IMR-90 (cell line): ENCODE results near the gene MAML2. TPM values are rescaled to one million over a fixed set of nuclear protein-coding genes. Genes with fewer than 3 reads are reported as not detected.

Experiments
- ATAC-seq: fragments of 200-7000 bp; cut with Tn5 transposase; 2 replicates; pipeline ENCODE4 v1.9.1; 2020; ENCODE audit warnings: low read depth, mild to moderate bottlenecking, moderate library complexity
- BruUV-seq: library from RNA; stranded (reverse); fragments of 400-500 nt; replicated peaks from 2 replicates; lab custom pipeline; 2021; lab: Mats Ljungman, UMichigan
- CTCF ChIA-PET: fragments of 300-600 bp; formaldehyde crosslinking; extraction: SDS; loops from one replicate; lab custom pipeline; 2021; ENCODE audit warnings: antibody characterized with exemption; lab: Yijun Ruan, JAX
- POLR2A ChIA-PET: fragments of 300-600 bp; sonication (Branson Sonifier 250); formaldehyde crosslinking; loops from one replicate; lab custom pipeline; 2022; ENCODE audit warnings: antibody characterized with exemption; ENCODE audit not compliant: unreplicated experiment; lab: Charles Lee
- DNase-seq: peaks from one replicate; pipeline ENCODE4 v3.0.0; 2013
- H2AFZ ChIP-seq: replicated peaks from 2 replicates; pipeline ENCODE3; 2013; ENCODE audit warnings: low read length, mild to moderate bottlenecking; ENCODE audit not compliant: poor library complexity
- H2AK5ac ChIP-seq: 2 replicates; pipeline ENCODE4 v1.6.1; 2013; ENCODE audit warnings: low read depth, low read length, inconsistent platforms
- H2AK9ac ChIP-seq: replicated peaks from 2 replicates; pipeline ENCODE3; 2013; ENCODE audit warnings: mild to moderate bottlenecking, low read depth, low read length, moderate library complexity; ENCODE audit not compliant: poor library complexity
- H2BK120ac ChIP-seq: 2 replicates; pipeline ENCODE4 v1.6.1; 2013; ENCODE audit warnings: low read depth, low read length, inconsistent platforms
- H2BK15ac ChIP-seq: 3 replicates; pipeline ENCODE4 v1.6.1; 2013; ENCODE audit warnings: low read depth, low read length, inconsistent platforms
- H2BK20ac ChIP-seq: 2 replicates; pipeline ENCODE4 v1.6.1; 2013; ENCODE audit warnings: low read depth, mild to moderate bottlenecking, inconsistent platforms, low read length, moderate library complexity
- H2BK5ac ChIP-seq: 2 replicates; pipeline ENCODE4 v1.6.1; 2013; ENCODE audit warnings: mild to moderate bottlenecking, low read depth, low read length, inconsistent platforms; ENCODE audit not compliant: poor library complexity, severe bottlenecking
- H3K14ac ChIP-seq: replicated peaks from 2 replicates; pipeline ENCODE4 v1.6.1; 2013; ENCODE audit warnings: low read depth, low read length, inconsistent platforms
- H3K18ac ChIP-seq: 2 replicates; pipeline ENCODE4 v1.6.1; 2013; ENCODE audit warnings: low read depth, low read length, control low read depth
- H3K23ac ChIP-seq: 2 replicates; pipeline ENCODE4 v1.6.1; 2013; ENCODE audit warnings: low read depth, low read length, inconsistent platforms
- H3K27ac ChIP-seq: 2 replicates; pipeline ENCODE4 v1.5.1; 2013; ENCODE audit warnings: mild to moderate bottlenecking, control low read depth, low read length; ENCODE audit not compliant: insufficient read depth
- H3K27me3 ChIP-seq: 2 replicates; pipeline ENCODE4 v1.6.1; 2013; ENCODE audit warnings: low read length; ENCODE audit not compliant: control insufficient read depth, insufficient read depth
- H3K36me3 ChIP-seq: 2 replicates; pipeline ENCODE4 v1.6.1; 2013; ENCODE audit warnings: low read length, mixed read lengths; ENCODE audit not compliant: control insufficient read depth, insufficient read depth
- H3K4ac ChIP-seq: 2 replicates; pipeline ENCODE4 v1.6.1; 2013; ENCODE audit warnings: low read depth, low read length, inconsistent platforms
- H3K4me1 ChIP-seq: 2 replicates; pipeline ENCODE4 v1.6.1; 2013; ENCODE audit warnings: low read length, mixed read lengths; ENCODE audit not compliant: control insufficient read depth, insufficient read depth
- H3K4me2 ChIP-seq: 2 replicates; pipeline ENCODE4 v1.6.1; 2013; ENCODE audit warnings: low read depth, mild to moderate bottlenecking, control low read depth, low read length, moderate library complexity
- H3K4me3 ChIP-seq: 2 replicates; pipeline ENCODE4 v1.5.1; 2013; ENCODE audit warnings: low read depth, mild to moderate bottlenecking, control low read depth, low read length, moderate library complexity; ENCODE audit not compliant: insufficient read depth
- H3K56ac ChIP-seq: 2 replicates; pipeline ENCODE4 v1.6.1; 2013; ENCODE audit warnings: low read length, inconsistent platforms; ENCODE audit not compliant: insufficient read depth; ENCODE audit errors: extremely low read depth
- H3K79me1 ChIP-seq, 2 experiments: 2 replicates each; pipeline ENCODE4 v1.6.1; 2013; ENCODE audit warnings: low read length in 2 of 2, inconsistent platforms in 1 of 2, low read depth in 1 of 2
- H3K9ac ChIP-seq: 2 replicates; pipeline ENCODE4 v1.6.1; 2013; ENCODE audit warnings: low read depth, low read length, control low read depth
- H3K9me1 ChIP-seq: 2 replicates; pipeline ENCODE4 v1.6.1; 2013; ENCODE audit warnings: low read length, inconsistent platforms; ENCODE audit not compliant: insufficient read depth
- H3K9me3 ChIP-seq: 2 replicates; pipeline ENCODE4 v1.6.1; 2013; ENCODE audit warnings: low read length; ENCODE audit not compliant: control insufficient read depth, insufficient read depth
- H4K20me1 ChIP-seq: 2 replicates; pipeline ENCODE4 v1.6.1; 2013; ENCODE audit warnings: low read length, inconsistent platforms; ENCODE audit not compliant: insufficient read depth
- H4K5ac ChIP-seq: 2 replicates; pipeline ENCODE4 v1.6.1; 2013; ENCODE audit warnings: mild to moderate bottlenecking, low read depth, low read length, control low read depth
- H4K8ac ChIP-seq, 2 experiments: 2 replicates each; pipeline ENCODE4 v1.6.1; 2013; ENCODE audit warnings: low read depth in 2 of 2, low read length in 2 of 2, control low read depth in 1 of 2, inconsistent platforms in 1 of 2
- H4K91ac ChIP-seq: 2 replicates; pipeline ENCODE4 v1.6.1; 2013; ENCODE audit warnings: low read depth, low read length, inconsistent platforms; ENCODE audit not compliant: insufficient read depth
- CEBPB ChIP-seq: IDR thresholded peaks from 2 replicates; pipeline ENCODE4 v1.6.1; 2012; ENCODE audit warnings: low read depth, low read length, improper control_type of control experiment
- CHD1 ChIP-seq: IDR thresholded peaks from 2 replicates; pipeline ENCODE4 v1.6.1; 2012; ENCODE audit warnings: low read depth, low read length, improper control_type of control experiment
- ELK1 ChIP-seq: fragments of 150-350 bp; IDR thresholded peaks from 2 replicates; pipeline ENCODE4 v1.6.1; 2016; ENCODE audit warnings: low read depth, mild to moderate bottlenecking, low read length, moderate library complexity, borderline replicate concordance
- MAFK ChIP-seq: IDR thresholded peaks from 2 replicates; pipeline ENCODE4 v1.6.1; 2012; ENCODE audit warnings: low read depth, low read length, improper control_type of control experiment
- MAZ ChIP-seq: IDR thresholded peaks from 2 replicates; pipeline ENCODE4 v1.6.1; 2012; ENCODE audit warnings: low read depth, mild to moderate bottlenecking, low read length, improper control_type of control experiment, moderate library complexity, borderline replicate concordance
- NFE2L2 ChIP-seq: fragments of 150-350 bp; IDR thresholded peaks from 2 replicates; pipeline ENCODE4 v1.6.1; 2016; ENCODE audit warnings: low read depth, mild to moderate bottlenecking, low read length
- POLR2A ChIP-seq: IDR thresholded peaks from 2 replicates; pipeline ENCODE4 v1.6.1; 2012; ENCODE audit warnings: mild to moderate bottlenecking, low read depth, low read length
- RCOR1 ChIP-seq: IDR thresholded peaks from 2 replicates; pipeline ENCODE4 v1.6.1; 2012; ENCODE audit warnings: mild to moderate bottlenecking, low read length, improper control_type of control experiment; ENCODE audit not compliant: insufficient replicate concordance
- RFX5 ChIP-seq: IDR thresholded peaks from 2 replicates; pipeline ENCODE4 v1.8.0; 2012; ENCODE audit warnings: low read depth, mild to moderate bottlenecking, low read length, moderate library complexity
- SMC3 ChIP-seq: fragments of 150-350 bp; IDR thresholded peaks from 2 replicates; pipeline ENCODE4 v1.6.1; 2016; ENCODE audit warnings: low read depth, mild to moderate bottlenecking, antibody characterized with exemption, low read length, moderate library complexity
- WGBS, 2 experiments: methylation state at CpG; one replicate each; pipeline versions ENCODE4 v1.1.5 to v1.1.7; 2013; ENCODE audit warnings: missing lambda C conversion rate in 2 of 2; ENCODE audit not compliant: insufficient read length in 1 of 2; ENCODE audit errors: extremely low coverage in 2 of 2; 5-methylcytosine and 5-hydroxymethylcytosine counted together
- dilution Hi-C: fragments of 300-500 bp; cut with HindIII; formaldehyde crosslinking; loops from one replicate; pipeline ENCODE4 v1.14.3; 2018; ENCODE audit warnings: low sequenced_read_pairs; ENCODE audit not compliant: unreplicated experiment
- in situ Hi-C: fragments of 300-500 bp; cut with MboI; formaldehyde crosslinking; loops from 3 replicates; pipeline ENCODE4 v1.14.3; 2019; ENCODE audit warnings: low sequenced_read_pairs, inconsistent platforms, mixed read lengths
- intact Hi-C: fragments of 100-400 bp; cut with micrococcal nuclease; formaldehyde crosslinking; loops from 2 replicates; pipeline ENCODE4 v1.10.0; 2022
- polyA plus RNA-seq, 3 experiments: library from polyadenylated mRNA; depleted of rRNA; stranded (reverse); fragments of >200 nt; gene quantifications; 2 replicates each; pipeline ENCODE4 v1.2.3, GENCODE V29; 2012; ENCODE audit warnings: low replicate concordance in 1 of 3
- total RNA-seq: library from RNA; depleted of rRNA; stranded (reverse); fragments of >200 nt; gene quantifications from 2 replicates; pipeline ENCODE4 v1.2.3, GENCODE V29; 2012

The MAML2 gene
- total and polyA plus RNA-seq, 2 of the 4 experiments (the other 2 are of a cell fraction) = 15.0 to 19.5 TPM

DNA sequence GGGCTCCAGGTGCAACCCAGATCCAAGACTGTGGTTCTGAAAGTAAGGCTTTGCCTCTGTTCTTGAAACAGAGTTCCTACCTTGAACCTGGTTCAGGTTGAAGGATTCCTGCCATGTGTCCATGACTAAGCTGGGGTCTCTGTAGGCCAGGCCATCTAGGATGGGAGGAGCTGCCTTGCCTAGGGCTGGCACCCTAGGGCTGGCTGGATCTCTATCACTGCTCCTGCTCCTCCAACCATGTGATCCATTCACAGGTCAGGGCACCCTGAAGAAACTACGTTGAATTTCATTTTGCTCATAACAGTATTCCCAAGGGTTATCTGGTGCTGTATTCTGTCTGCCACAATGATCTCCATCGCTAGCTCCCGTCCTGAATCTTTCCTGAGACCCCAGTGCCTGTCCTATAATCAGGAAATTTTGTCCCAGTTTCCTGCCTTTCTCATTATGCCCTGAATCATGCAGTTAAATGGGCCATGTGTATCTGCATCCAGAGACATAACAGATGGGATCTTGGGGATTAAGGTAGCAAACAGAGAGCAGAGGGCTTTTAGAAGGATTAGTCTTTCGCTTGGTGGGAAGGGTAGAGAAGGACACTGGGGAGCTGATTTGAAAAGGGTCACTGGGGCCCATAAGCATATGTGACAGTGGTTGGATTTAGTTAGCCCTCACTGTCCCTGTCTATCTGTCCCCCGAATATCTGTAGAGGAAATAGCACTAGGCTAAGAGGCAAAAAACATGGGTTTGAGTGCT, 320.9 kb downstream of the MAML2 start:
- Histone ChIP-seq H2BK5ac (no peak overlapping the region), H3K4me2 (no peak overlapping the region), H2AK5ac (no peak overlapping the region), H3K27ac (no peak overlapping the region), H3K18ac (no peak overlapping the region), H4K5ac (no peak overlapping the region), H4K8ac (no peak overlapping the region), H4K91ac (no peak overlapping the region), H2BK120ac (no peak overlapping the region), H4K20me1 (no peaks in the 10 kb centered on the region), H3K4ac (no peak overlapping the region), H3K27me3 (no peaks in the 10 kb centered on the region), H2AK9ac (no peak overlapping the region), H3K9ac (no peak overlapping the region), H3K4me3 (no peak overlapping the region), H2BK20ac (no peak overlapping the region), H3K14ac (no peak overlapping the region), H3K9me1 (no peaks in the 10 kb centered on the region; the same call in 1 of the 2 replicates), H3K56ac (no peak overlapping the region), H3K4me1 (peaks cover 2% of the 10 kb centered on the region; the same call in 1 of the 2 replicates), H3K36me3 (no peaks in the 10 kb centered on the region; the same call in none of the 2 replicates), H3K23ac (no peak overlapping the region), H3K9me3 (no peaks in the 10 kb centered on the region), H3K79me1 (peaks cover 31% of the 10 kb centered on the region in 2 experiments; a peak in 3 of 4 replicates), H2BK15ac (no peak overlapping the region), H2AFZ (no peak overlapping the region)
- dilution Hi-C loops = no loop called here
- in situ Hi-C loops = no loop called here
- ATAC-seq (no peak), DNase-seq (no peak)
- ChIA-PET CTCF (no interaction called here), POLR2A (no interaction called here)
- 100% methylated on average over 4 of the region's 5 CpGs; no CpG with 5 or more reads in 1 of the 2 experiments for WGBS, 2 experiments
- intact Hi-C loops = no loop called here
- TF ChIP-seq NFE2L2 (no peak), MAZ (no peak), RCOR1 (no peak), RFX5 (no peak), CHD1 (no peak), POLR2A (no peak), CEBPB (no peak), SMC3 (no peak), ELK1 (no peak), MAFK (no peak)
- no TSS peak for BruUV-seq
